Measurements from ENCODE around the gene PCYT2. TPM values are rescaled to one million over a fixed set of nuclear protein-coding genes. Genes with fewer than 3 reads are reported as not detected.

PCYT2 gene
- total RNA-seq, 1 donor, result 43.9 TPM

- peak in 1 of 3 donors; percentile 28 for DNase-seq (ENCODE audit: low read depth in 2 of 3, low spot score in 2 of 3)
These were observed 9.1 kb downstream of the PCYT2 start, which contains the start of gene NPB for GRCh38 chr17:81902023-81902652. NPB (plus strand) TSS chr17:81902238; CDS start chr17:81902278, 40 bp downstream.

- DNase-seq (ENCODE audit: low read depth in 2 of 3, low spot score in 2 of 3), result no peak
These were observed 9.8 kb downstream of the PCYT2 start for GRCh38 chr17:81901167-81902022.

GRCh38 chr17:81900181-81900820 lies 10.9 kb downstream of the PCYT2 start:
- DNase-seq (ENCODE audit: low read depth in 2 of 3, low spot score in 2 of 3), result no peak

GRCh38 chr17:81899514-81900166 lies 11.6 kb downstream of the PCYT2 start:
- no peak for DNase-seq (ENCODE audit: low read depth in 2 of 3, low spot score in 2 of 3)

- no peak for DNase-seq (ENCODE audit: low read depth in 2 of 3, low spot score in 2 of 3)
These were observed 12.3 kb downstream of the PCYT2 start for GRCh38 chr17:81898885-81899284.

- DNase-seq (ENCODE audit: low read depth in 2 of 3, low spot score in 2 of 3), result no peak
These were observed 13.0 kb downstream of the PCYT2 start for GRCh38 chr17:81898029-81898866.

GRCh38 chr17:81895400-81895799 lies 15.8 kb downstream of the PCYT2 start:
- no peak for DNase-seq (ENCODE audit: low read depth in 2 of 3, low spot score in 2 of 3)

- no peak for DNase-seq (ENCODE audit: low read depth in 2 of 3, low spot score in 2 of 3)
These were observed 20.0 kb downstream of the PCYT2 start for GRCh38 chr17:81891303-81891552.

GRCh38 chr17:81890447-81891302 lies 20.5 kb downstream of the PCYT2 start:
- peak in 1 of 3 donors; percentile 41 for DNase-seq (ENCODE audit: low read depth in 2 of 3, low spot score in 2 of 3)

GRCh38 chr17:81889602-81890001 lies 21.6 kb downstream of the PCYT2 start:
- DNase-seq (ENCODE audit: low read depth in 2 of 3, low spot score in 2 of 3), result no peak

GRCh38 chr17:81888988-81889595 lies 22.1 kb downstream of the PCYT2 start:
- no peak for DNase-seq (ENCODE audit: low read depth in 2 of 3, low spot score in 2 of 3)

- DNase-seq (ENCODE audit: low read depth in 2 of 3, low spot score in 2 of 3), result no peak
These were observed 22.9 kb downstream of the PCYT2 start for GRCh38 chr17:81888105-81888987.

GRCh38 chr17:81885869-81886548 lies 25.2 kb downstream of the PCYT2 start:
- DNase-seq (ENCODE audit: low read depth in 2 of 3, low spot score in 2 of 3), result no peak

GRCh38 chr17:81885454-81885853 lies 25.7 kb downstream of the PCYT2 start:
- no peak for DNase-seq (ENCODE audit: low read depth in 2 of 3, low spot score in 2 of 3)

- DNase-seq (ENCODE audit: low read depth in 2 of 3, low spot score in 2 of 3), result no peak
These were observed 26.2 kb downstream of the PCYT2 start for GRCh38 chr17:81884968-81885367.

- no peak for DNase-seq (ENCODE audit: low read depth in 2 of 3, low spot score in 2 of 3)
These were observed 26.7 kb downstream of the PCYT2 start for GRCh38 chr17:81884520-81884919.

GRCh38 chr17:81879121-81879520 lies 32.1 kb downstream of the PCYT2 start:
- DNase-seq (ENCODE audit: low read depth in 2 of 3, low spot score in 2 of 3), result no peak
